Epithelial cell of prostate (primary cell): ENCODE measurements around the gene KCTD16.

Source experiments
- DNase-seq: peaks from one replicate; pipeline ENCODE4 v3.0.0-alpha.2; 2011; ENCODE audit warnings: low read depth, low spot score
- H3K27ac ChIP-seq: fragments of 450-650 bp; 2 replicates; pipeline ENCODE4 v1.5.1; 2017; ENCODE audit warnings: mild to moderate bottlenecking

Gene KCTD16

DNA sequence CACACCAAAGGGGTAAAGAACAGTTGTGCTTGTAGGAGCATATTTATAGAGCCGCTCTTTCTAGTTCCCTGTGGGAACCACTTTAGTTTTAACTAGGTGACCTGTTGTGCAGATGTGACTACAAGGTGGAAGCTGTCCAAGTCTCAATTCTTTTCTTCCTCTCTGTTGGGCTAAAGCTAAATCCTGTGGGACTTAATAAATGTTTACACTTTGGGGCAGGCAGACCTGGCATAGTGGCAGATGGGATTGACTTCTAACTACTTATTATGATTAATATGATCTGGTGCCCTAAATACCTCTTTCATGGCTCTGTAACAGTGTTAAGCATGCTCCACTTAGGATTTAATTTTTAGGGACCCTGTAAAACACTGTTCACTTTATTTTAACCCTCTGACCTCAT, 265.3 kb downstream of the KCTD16 start:
- H3K27ac ChIP-seq, result no peak overlapping the region
- DNase-seq, result no peak

DNA sequence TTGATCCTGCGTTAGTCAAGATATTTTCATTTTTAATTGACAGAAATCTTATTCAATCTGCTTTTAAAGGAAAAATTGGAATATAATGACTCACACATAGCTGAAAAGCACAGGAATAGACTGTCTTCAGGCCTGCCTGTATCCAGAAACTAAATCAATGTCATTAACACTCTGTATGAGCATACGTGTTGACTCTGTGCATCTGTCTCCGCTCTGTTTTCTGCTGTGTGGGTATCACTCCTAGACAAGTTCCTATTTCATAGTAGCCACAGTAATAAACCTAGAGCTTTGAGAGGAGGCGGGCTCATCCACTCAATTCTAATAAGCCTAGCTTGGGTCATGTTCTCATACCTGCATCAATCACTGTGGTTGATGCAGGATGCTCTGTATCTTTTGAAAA, 267.6 kb downstream of the KCTD16 start:
- no peak for DNase-seq
- H3K27ac ChIP-seq, result no peak overlapping the region

DNA sequence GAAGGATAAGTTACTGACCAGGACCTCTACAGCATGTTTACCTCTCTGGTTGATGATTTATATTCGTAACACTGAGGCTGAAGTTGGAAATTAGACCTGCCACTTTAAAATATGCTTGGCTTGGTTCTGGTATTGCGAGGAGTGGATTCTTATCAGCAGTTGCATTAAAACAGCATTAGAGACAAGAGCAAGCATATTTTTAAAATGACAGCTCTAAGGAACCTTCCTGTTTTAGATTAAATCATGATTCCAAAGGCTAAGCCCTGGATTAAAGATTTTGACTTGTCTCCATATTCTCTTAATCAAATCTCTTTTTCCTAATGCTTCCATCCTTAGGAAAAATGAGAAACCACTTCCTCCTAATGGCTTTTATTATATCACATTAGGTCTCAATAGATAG, 277.8 kb downstream of the KCTD16 start:
- DNase-seq, result no peak
- H3K27ac ChIP-seq, result no peak overlapping the region

GRCh38 chr5:144451187-144451973, 280.7 kb downstream of the KCTD16 start:
- DNase-seq, result no peak
- no peak overlapping the region for H3K27ac ChIP-seq

- no peak overlapping the region for H3K27ac ChIP-seq
- no peak for DNase-seq
These were observed 283.1 kb downstream of the KCTD16 start for GRCh38 chr5:144453753-144454152.

GRCh38 chr5:144457160-144457559, 286.5 kb downstream of the KCTD16 start:
- DNase-seq, result no peak
- no peak overlapping the region for H3K27ac ChIP-seq

DNA sequence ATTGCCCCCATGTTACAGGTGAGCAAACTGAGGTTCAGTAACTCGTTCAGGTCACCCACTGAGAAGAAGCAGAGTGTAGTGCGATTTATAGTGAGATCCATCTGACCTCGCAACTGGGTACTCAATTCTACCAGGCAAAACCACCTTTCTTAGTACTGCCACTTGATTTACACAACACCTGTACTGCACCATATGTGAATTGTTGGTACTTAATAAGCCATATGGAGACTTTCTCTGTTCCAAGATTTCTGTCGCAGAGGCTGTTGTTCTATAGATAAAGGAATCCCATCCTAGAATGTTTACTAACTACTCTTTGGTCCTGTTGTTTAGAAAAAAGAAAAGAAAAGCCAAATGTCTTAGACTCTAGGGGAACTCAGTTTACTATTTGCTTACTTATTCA, 287.5 kb downstream of the KCTD16 start:
- no peak for DNase-seq
- H3K27ac ChIP-seq, result no peak overlapping the region

DNA sequence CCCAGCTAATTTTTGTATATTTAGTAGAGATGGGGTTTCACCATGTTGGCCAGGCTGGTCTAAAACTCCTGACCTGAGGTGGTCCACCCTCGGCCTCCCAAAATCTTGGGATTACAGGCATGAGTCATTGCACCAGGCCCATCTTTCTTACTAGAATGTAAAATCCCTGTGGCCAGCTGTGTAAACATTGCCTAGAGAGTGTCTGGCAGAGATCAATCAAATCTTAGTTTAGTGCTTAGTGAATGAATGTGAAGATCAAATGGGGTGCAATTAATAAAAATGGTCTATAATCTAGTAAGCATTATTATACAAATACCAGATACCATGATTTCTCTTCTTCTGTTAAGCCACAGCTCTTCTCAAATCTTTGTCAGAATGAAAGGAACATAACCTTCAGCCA, 289.9 kb downstream of the KCTD16 start:
- no peak overlapping the region for H3K27ac ChIP-seq
- no peak for DNase-seq

- no peak for DNase-seq
- H3K27ac ChIP-seq, result no peak overlapping the region
These were observed 291.9 kb downstream of the KCTD16 start for GRCh38 chr5:144462577-144462976.

GRCh38 chr5:144463481-144464223, 293.0 kb downstream of the KCTD16 start:
- DNase-seq, result no peak
- no peak overlapping the region for H3K27ac ChIP-seq

DNA sequence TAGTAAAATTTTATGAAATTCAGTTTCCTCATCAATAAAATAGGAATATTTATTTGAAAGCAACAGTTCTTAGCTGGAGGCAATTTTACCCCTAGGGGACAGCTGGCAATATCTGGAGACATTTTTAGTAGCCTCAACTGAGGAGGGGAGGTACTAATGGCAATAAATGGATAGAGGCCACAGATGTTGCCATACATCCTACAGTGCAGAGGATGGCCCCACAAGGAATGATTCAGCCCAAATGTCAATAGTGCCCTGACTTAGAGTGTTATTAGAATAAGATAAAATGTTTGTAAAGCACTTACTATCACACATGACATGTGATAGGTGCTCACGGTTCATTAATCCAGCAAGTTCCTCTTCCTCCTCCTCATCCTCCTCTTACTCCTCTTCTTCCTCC, 293.6 kb downstream of the KCTD16 start:
- H3K27ac ChIP-seq, result no peak overlapping the region
- no peak for DNase-seq

GRCh38 chr5:144465441-144465840, 294.8 kb downstream of the KCTD16 start:
- no peak overlapping the region for H3K27ac ChIP-seq
- DNase-seq, result no peak

DNA sequence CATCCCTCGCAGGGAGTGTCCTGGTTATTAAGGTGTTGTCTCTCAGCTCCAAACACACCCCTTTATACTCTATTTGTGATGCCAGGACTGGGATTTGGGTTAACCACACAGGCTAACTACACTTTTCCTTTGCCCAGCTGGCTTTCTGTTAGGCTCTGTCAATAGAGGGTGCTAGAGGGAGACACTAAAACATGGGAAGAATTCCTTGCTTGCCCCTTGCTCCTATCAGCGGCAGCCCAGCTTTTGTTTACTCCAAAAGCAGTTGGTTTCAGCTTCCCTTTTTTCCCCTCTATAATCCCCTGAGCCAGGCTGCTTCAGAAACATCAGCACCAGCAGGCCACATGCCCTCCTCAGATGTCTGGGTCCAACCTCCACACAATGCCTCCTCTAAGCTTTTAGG, 297.1 kb downstream of the KCTD16 start:
- no peak for DNase-seq

GRCh38 chr5:144468571-144468970, 297.9 kb downstream of the KCTD16 start:
- DNase-seq, result no peak
- no peak overlapping the region for H3K27ac ChIP-seq

More for the DNA sequence above, 297.1 kb downstream of the KCTD16 start:
- no peak overlapping the region for H3K27ac ChIP-seq

DNA sequence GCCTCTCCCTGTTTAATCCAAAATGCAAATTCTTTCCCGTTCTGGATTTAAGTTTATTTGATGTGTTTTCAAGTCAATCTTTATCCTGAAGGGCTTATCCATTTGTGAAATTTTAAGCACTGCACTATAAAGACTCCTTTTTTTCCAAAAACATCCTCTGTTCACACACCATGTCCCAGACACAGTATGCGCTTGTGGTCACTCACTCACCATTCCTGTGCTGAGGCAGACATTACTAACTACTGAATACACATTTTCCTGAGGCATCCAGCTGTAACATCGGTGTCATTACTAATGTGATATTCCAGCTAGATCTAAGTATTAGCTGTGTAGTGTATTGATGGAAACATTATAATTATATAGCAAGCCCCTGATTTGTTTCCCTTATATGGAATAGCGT, 298.4 kb downstream of the KCTD16 start:
- no peak overlapping the region for H3K27ac ChIP-seq
- DNase-seq, result no peak

- H3K27ac ChIP-seq, result no peak overlapping the region
- DNase-seq, result no peak
These were observed 301.5 kb downstream of the KCTD16 start for GRCh38 chr5:144472221-144472620.

DNA sequence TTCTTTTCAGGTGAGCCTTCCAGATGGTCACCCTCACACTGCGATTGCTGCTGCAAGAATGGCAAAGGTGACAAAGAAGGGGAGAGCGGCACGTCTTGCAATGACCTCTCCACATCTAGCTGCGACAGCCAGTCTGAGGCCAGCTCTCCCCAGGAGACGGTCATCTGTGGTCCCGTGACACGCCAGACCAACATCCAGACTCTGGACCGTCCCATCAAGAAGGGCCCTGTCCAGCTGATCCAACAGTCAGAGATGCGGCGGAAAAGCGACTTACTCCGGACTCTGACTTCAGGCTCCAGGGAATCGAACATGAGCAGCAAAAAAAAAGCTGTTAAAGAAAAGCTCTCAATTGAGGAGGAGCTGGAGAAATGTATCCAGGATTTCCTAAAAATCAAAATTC, 303.0 kb downstream of the KCTD16 start:
- H3K27ac ChIP-seq, result no peak overlapping the region
- no peak for DNase-seq

- H3K27ac ChIP-seq, result no peak overlapping the region
- no peak for DNase-seq
These were observed 307.9 kb downstream of the KCTD16 start for GRCh38 chr5:144478565-144478964.

DNA sequence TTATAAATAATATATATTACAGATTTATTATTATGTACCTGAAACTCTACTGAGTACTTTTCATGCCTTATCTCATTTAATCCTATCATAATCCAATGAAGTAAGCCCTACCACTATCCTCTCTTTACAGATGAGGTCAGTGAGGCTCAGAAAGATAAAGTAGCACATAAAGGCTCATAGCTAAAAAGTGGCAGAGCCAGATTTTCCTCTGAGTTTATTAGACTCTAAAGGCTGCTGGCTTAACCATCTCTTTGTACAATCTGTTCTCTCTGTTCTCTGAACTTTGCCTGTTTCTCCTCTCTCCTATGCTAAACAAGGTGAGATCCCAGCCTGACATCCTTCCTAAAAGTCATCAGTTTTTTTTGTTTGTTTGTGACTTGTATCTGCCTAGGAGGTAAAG, 311.2 kb downstream of the KCTD16 start:
- H3K27ac ChIP-seq, result no peak overlapping the region
- no peak for DNase-seq

GRCh38 chr5:144484124-144484897, 313.6 kb downstream of the KCTD16 start:
- peak; percentile 5 for DNase-seq
- H3K27ac ChIP-seq, result no peak overlapping the region

GRCh38 chr5:144485540-144485939, 314.9 kb downstream of the KCTD16 start:
- H3K27ac ChIP-seq, result no peak overlapping the region
- DNase-seq, result no peak
